ENCODE data around the gene PIGN.
"Not testable (repeated sequence)": the region's sequence is repeated elsewhere in the genome, so short reads cannot be mapped to it uniquely, and the experiment has no call there.

Gene PIGN

DNA sequence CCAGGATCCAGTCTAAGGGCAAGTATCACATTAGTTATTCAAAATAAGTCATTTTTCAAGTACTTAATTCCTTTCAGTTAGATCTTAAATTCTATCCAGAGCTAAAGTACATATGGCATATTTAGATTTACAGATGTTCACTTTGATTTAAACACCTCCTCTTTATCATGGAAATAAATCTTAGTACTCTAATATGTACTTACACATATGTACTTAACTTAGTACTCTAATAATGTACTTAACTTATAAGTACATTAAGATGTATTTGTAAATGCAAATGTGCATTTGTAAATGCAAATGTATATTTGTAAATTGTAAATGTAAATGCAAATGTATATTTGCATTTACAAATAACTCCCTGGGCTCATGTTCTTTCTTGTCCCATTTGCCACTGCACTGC is 14.6 kb downstream of the PIGN start:
- Histone ChIP-seq H3K9me3 (ENCODE audit: severe bottlenecking) (no peaks in the 10 kb centered on the region), H3K27me3 (ENCODE audit: insufficient read depth, poor library complexity, severe bottlenecking) (no peaks in the 10 kb centered on the region), H3K4me1 (ENCODE audit: insufficient read depth, poor library complexity, severe bottlenecking) (no peaks in the 10 kb centered on the region), H3K27ac (ENCODE audit: poor library complexity, severe bottlenecking) (no peak overlapping the region), H3K4me3 (ENCODE audit: severe bottlenecking) (no peak overlapping the region), H3K36me3 (ENCODE audit: low read depth) (no peaks in the 10 kb centered on the region)
- no peak for ATAC-seq (ENCODE audit: low read depth)
- TF ChIP-seq CTCF (IDR thresholded peaks at IDR 0.05; ENCODE audit: poor library complexity, severe bottlenecking): no peak
- no peak for DNase-seq (ENCODE audit: low spot score)

DNA sequence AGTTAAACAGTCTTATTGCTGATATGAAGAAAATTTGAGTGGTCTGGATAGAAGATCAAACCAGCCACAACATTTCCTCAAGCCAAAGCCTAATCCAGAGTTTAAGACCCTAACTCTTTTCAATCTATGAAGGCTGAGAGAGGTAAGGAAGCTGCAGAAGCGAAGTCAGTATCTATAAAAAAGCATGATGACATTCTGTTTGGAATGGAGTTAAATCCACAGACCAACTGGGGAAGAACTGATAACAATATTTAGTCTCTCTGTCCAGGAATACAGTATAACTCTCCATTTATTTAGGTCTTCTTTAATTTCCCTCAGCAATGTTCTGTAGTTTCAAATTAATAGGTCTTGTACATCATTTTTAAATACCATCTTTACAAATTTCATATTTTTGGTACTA is 16.0 kb downstream of the PIGN start:
- no peak for TF ChIP-seq CTCF (IDR thresholded peaks at IDR 0.05; ENCODE audit: poor library complexity, severe bottlenecking)
- Histone ChIP-seq H3K4me3 (ENCODE audit: severe bottlenecking) (no peak overlapping the region), H3K27me3 (ENCODE audit: insufficient read depth, poor library complexity, severe bottlenecking) (no peaks in the 10 kb centered on the region), H3K27ac (ENCODE audit: poor library complexity, severe bottlenecking) (no peak overlapping the region), H3K9me3 (ENCODE audit: severe bottlenecking) (no peaks in the 10 kb centered on the region), H3K4me1 (ENCODE audit: insufficient read depth, poor library complexity, severe bottlenecking) (no peaks in the 10 kb centered on the region), H3K36me3 (ENCODE audit: low read depth) (no peaks in the 10 kb centered on the region)
- no peak for ATAC-seq (ENCODE audit: low read depth)
- DNase-seq (ENCODE audit: low spot score): no peak

DNA sequence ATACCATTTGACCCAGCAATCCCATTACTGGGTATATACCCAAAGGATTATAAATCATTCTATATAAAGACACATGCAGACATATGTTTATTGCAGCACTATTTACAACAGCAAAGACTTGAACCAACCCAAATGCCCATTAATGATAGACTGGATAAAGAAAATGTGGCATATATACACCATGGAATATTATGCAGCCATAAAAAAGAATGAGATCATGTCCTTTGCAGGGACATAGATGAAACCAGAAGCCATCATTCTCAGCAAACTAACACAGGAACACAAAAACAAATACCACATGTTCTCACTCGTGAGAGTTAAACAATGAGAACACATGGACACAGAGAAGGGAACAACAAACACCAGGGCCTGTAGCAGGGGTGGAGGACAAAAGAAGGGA is 20.3 kb downstream of the PIGN start:
- not testable (repeated sequence) for H3K27me3 ChIP-seq (ENCODE audit: insufficient read depth, poor library complexity, severe bottlenecking); H3K36me3 ChIP-seq (ENCODE audit: low read depth); H3K27ac ChIP-seq (ENCODE audit: poor library complexity, severe bottlenecking); ATAC-seq (ENCODE audit: low read depth); H3K9me3 ChIP-seq (ENCODE audit: severe bottlenecking); H3K4me3 ChIP-seq (ENCODE audit: severe bottlenecking); DNase-seq (ENCODE audit: low spot score); H3K4me1 ChIP-seq (ENCODE audit: insufficient read depth, poor library complexity, severe bottlenecking)

- Histone ChIP-seq H3K4me1 (ENCODE audit: insufficient read depth, poor library complexity, severe bottlenecking) (no peaks in the 10 kb centered on the region), H3K9me3 (ENCODE audit: severe bottlenecking) (no peaks in the 10 kb centered on the region), H3K27me3 (ENCODE audit: insufficient read depth, poor library complexity, severe bottlenecking) (no peaks in the 10 kb centered on the region), H3K4me3 (ENCODE audit: severe bottlenecking) (no peak overlapping the region), H3K27ac (ENCODE audit: poor library complexity, severe bottlenecking) (no peak overlapping the region), H3K36me3 (ENCODE audit: low read depth) (no peaks in the 10 kb centered on the region)
- no peak for ATAC-seq (ENCODE audit: low read depth)
- no peak for DNase-seq (ENCODE audit: low spot score)
- no peak for TF ChIP-seq CTCF (IDR thresholded peaks at IDR 0.05; ENCODE audit: poor library complexity, severe bottlenecking)
Measured at GRCh38 chr18:62165583-62165982, 21.3 kb downstream of the PIGN start.

GRCh38 chr18:62164855-62165487 is 21.9 kb downstream of the PIGN start:
- H3K9me3 ChIP-seq (ENCODE audit: severe bottlenecking): no peaks in the 10 kb centered on the region
- no peaks in the 10 kb centered on the region for H3K36me3 ChIP-seq (ENCODE audit: low read depth)
- H3K4me1 ChIP-seq (ENCODE audit: insufficient read depth, poor library complexity, severe bottlenecking): no peaks in the 10 kb centered on the region
- H3K4me3 ChIP-seq (ENCODE audit: severe bottlenecking): no peak overlapping the region
- no peak for ATAC-seq (ENCODE audit: low read depth)
- H3K27me3 ChIP-seq (ENCODE audit: insufficient read depth, poor library complexity, severe bottlenecking): no peaks in the 10 kb centered on the region
- no peak for DNase-seq (ENCODE audit: low spot score)
- no peak for TF ChIP-seq CTCF (IDR thresholded peaks at IDR 0.05; ENCODE audit: poor library complexity, severe bottlenecking)
- H3K27ac ChIP-seq (ENCODE audit: poor library complexity, severe bottlenecking): no peak overlapping the region
